ENCODE measurements around the gene NR2E1. TPM values are rescaled to one million over a fixed set of nuclear protein-coding genes. Genes with fewer than 3 reads are reported as not detected.

Gene NR2E1
- polyA plus RNA-seq, 1 of the 3 experiments (the other 2 are of a cell fraction) = not detected

- ChIA-PET CTCF (interaction anchor here (1.0 to 1.9 kb wide), 2 partner anchors 111 to 265 kb away, joined by 3 to 6 read pairs; no protein-coding TSS in a partner anchor), POLR2A (no interaction called here)
- Histone ChIP-seq H3K27ac (ENCODE audit: low read depth in 2 of 2, low read length in 1 of 2) (no peak overlapping the region), H3K9me3 (no peaks in the 10 kb centered on the region), H3K4me3 (ENCODE audit: low read depth in 2 of 2, low read length in 1 of 2) (no peak overlapping the region), H3K9ac (no peak overlapping the region), H2AFZ (ENCODE audit: low read depth) (no peak overlapping the region), H3F3A (replicated peaks; ENCODE audit: insufficient read depth) (no peaks in the 10 kb centered on the region), H3K79me2 (ENCODE audit: insufficient read depth) (peaks cover 28% of the 10 kb centered on the region; the same call in 1 of the 2 replicates), H4K20me1 (ENCODE audit: insufficient read depth) (no peaks in the 10 kb centered on the region; the same call in 1 of the 2 replicates), H3K27me3 (ENCODE audit: insufficient read depth) (no peaks in the 10 kb centered on the region), H3K36me3 (replicated peaks in 1 of 2; ENCODE audit: control insufficient read depth in 1 of 2, insufficient read depth in 2 of 2, low read length in 1 of 2) (peaks cover 2 to 3% of the 10 kb centered on the region in 2 experiments), H3K9me2 (no peaks in the 10 kb centered on the region), H3K4me1 (ENCODE audit: control insufficient read depth in 1 of 2, insufficient read depth in 2 of 2, low read depth in 1 of 2, low read length in 1 of 2) (no peaks in the 10 kb centered on the region), H3K4me2 (no peak overlapping the region)
- 94% methylated on average over 3 of the region's 3 CpGs for WGBS (ENCODE audit: low lambda C conversion rate)
- no peak for DNase-seq
- TF ChIP-seq CTCF (IDR thresholded peaks at IDR 0.05) (no peak), EP300 (IDR thresholded peaks at IDR 0.05; ENCODE audit: borderline replicate concordance in 1 of 2, low read depth in 1 of 2, low read length in 1 of 2) (no peak), JUND (IDR thresholded peaks at IDR 0.05) (no peak), NFIC (IDR thresholded peaks at IDR 0.05; ENCODE audit: borderline replicate concordance) (no peak), USF1 (IDR thresholded peaks at IDR 0.05; ENCODE audit: borderline replicate concordance, low read depth) (no peak), SIN3A (IDR thresholded peaks at IDR 0.05; ENCODE audit: borderline replicate concordance, low read depth, low read length) (no peak), RAD21 (IDR thresholded peaks at IDR 0.05; ENCODE audit: low read length) (no peak), MXI1 (IDR thresholded peaks at IDR 0.05; ENCODE audit: low read depth, low read length) (no peak), TEAD4 (IDR thresholded peaks at IDR 0.05; ENCODE audit: borderline replicate concordance, insufficient read depth) (no peak), FOXM1 (IDR thresholded peaks at IDR 0.05; ENCODE audit: low read depth) (no peak), GABPA (IDR thresholded peaks at IDR 0.05; ENCODE audit: low read depth) (no peak), REST (IDR thresholded peaks at IDR 0.05; ENCODE audit: low read depth, low read length) (no peak), ELF1 (IDR thresholded peaks at IDR 0.05) (no peak)
- TF ChIP-seq, protein P1, sequence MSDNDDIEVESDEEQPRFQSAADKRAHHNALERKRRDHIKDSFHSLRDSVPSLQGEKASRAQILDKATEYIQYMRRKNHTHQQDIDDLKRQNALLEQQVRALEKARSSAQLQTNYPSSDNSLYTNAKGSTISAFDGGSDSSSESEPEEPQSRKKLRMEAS (IDR thresholded peaks at IDR 0.05; ENCODE audit: low read depth) = no peak
These were observed 61.5 kb downstream of the NR2E1 start for GRCh38 chr6:108227290-108227689.
